Lower leg skin (tissue), 3 donors: Measurements from ENCODE around the gene FDXACB1.

Experiments used
- CTCF ChIP-seq, 3 donors: fragments of 450-650 bp; IDR thresholded peaks; one replicate each; pipeline ENCODE4 v1.5.1; 2016; ENCODE audit warnings: antibody characterized with exemption in 3 of 3, mild to moderate bottlenecking in 3 of 3, moderate library complexity in 2 of 3
- POLR2A ChIP-seq, 2 donors: fragments of 450-650 bp; IDR thresholded peaks; one replicate each; pipeline ENCODE4 v1.6.1; 2016 to 2017; ENCODE audit warnings: antibody characterized with exemption in 2 of 2, mild to moderate bottlenecking in 1 of 2, moderate library complexity in 1 of 2

GRCh38 chr11:111918390-111919256, 39.7 kb upstream of the FDXACB1 start, which contains the start of gene C11orf52:
- TF ChIP-seq POLR2A (IDR thresholded peaks at IDR 0.05) (no peak), CTCF (IDR thresholded peaks at IDR 0.05) (no peak)
